HCT116 (cell line): ENCODE data around the gene GABRR2. TPM values are rescaled to one million over a fixed set of nuclear protein-coding genes. Genes with fewer than 3 reads are reported as not detected.

Experiments used
- ATAC-seq: fragments of 200-7000 bp; cut with Tn5 transposase; 2 replicates; pipeline ENCODE4 v1.9.1; 2020; ENCODE audit warnings: mild to moderate bottlenecking, moderate library complexity
- BruUV-seq: library from RNA; stranded (reverse); fragments of 400-500 nt; replicated peaks from 2 replicates; lab custom pipeline; 2021; lab: Mats Ljungman, UMichigan
- CTCF ChIA-PET: fragments of 300-600 bp; sonication (Branson Sonifier 250); formaldehyde crosslinking; loops from one replicate; lab custom pipeline; 2021; ENCODE audit warnings: antibody characterized with exemption; lab: Charles Lee
- POLR2A ChIA-PET: fragments of 300-600, 350-600 bp; sonication (Branson Sonifier 250); formaldehyde crosslinking; loops from one replicate; lab custom pipeline; 2021; ENCODE audit warnings: antibody characterized with exemption; lab: Charles Lee
- RAD21 ChIA-PET, 2 experiments: fragments of 300-600 bp; sonication (Branson Sonifier 250); formaldehyde crosslinking; loops; one replicate each; lab custom pipeline; 2023; ENCODE audit warnings: low total read pairs in 2 of 2; ENCODE audit not compliant: uncharacterized antibody in 2 of 2, unreplicated experiment in 2 of 2, low non-redundant PET in 1 of 2; lab: Charles Lee
- DNase-seq: peaks from one replicate; pipeline ENCODE4 v3.0.0-alpha.2; 2010; ENCODE audit warnings: low read depth, low spot score
- H2AFZ ChIP-seq: fragments of 200-600 bp; shearing (Covaris generic), sonication (generic); 2 replicates; pipeline ENCODE4 v1.6.1; 2017; ENCODE audit warnings: low read depth, mixed run types, mixed read lengths, antibody characterized with exemption, low read length; ENCODE audit not compliant: poor library complexity, severe bottlenecking
- H3K27ac ChIP-seq: 2 replicates; pipeline ENCODE4 v1.5.1; 2012; ENCODE audit warnings: low read depth, low read length
- H3K27me3 ChIP-seq: fragments of 200-600 bp; sonication (generic); 2 replicates; pipeline ENCODE4 v1.6.1; 2016; ENCODE audit warnings: mixed run types, low read length, mixed read lengths; ENCODE audit not compliant: insufficient read depth
- H3K36me3 ChIP-seq, 2 experiments: fragments of 200-500 bp in 1 of 2; fragments of 200-600 bp in 1 of 2; sonication (Bioruptor generic) in 1 of 2; sonication (generic) in 1 of 2; 2 replicates each; pipeline versions ENCODE4 v1.5.1 to v1.6.1; 2014 to 2016; ENCODE audit warnings: low read length in 2 of 2, inconsistent platforms in 1 of 2, mixed read lengths in 1 of 2, mixed run types in 1 of 2; ENCODE audit not compliant: insufficient read depth in 2 of 2, control insufficient read depth in 1 of 2
- H3K4me1 ChIP-seq, 2 experiments: fragments of 200-600 bp in 1 of 2; sonication (generic) in 1 of 2; 2 replicates each; pipeline versions ENCODE4 v1.5.1 to v1.6.1; 2012 to 2017; ENCODE audit warnings: low read length in 2 of 2, inconsistent platforms in 1 of 2, mild to moderate bottlenecking in 1 of 2, mixed read lengths in 1 of 2, mixed run types in 1 of 2, moderate library complexity in 1 of 2; ENCODE audit not compliant: insufficient read depth in 2 of 2, control insufficient read depth in 1 of 2
- H3K4me2 ChIP-seq: fragments of 200-600 bp; sonication (generic); 2 replicates; pipeline ENCODE4 v1.6.1; 2017; ENCODE audit warnings: mixed run types, low read length, mixed read lengths
- H3K4me3 ChIP-seq, 2 experiments: fragments of 200-600 bp in 1 of 2; sonication (generic) in 1 of 2; replicated peaks in 1 of 2; 2 replicates each; pipeline ENCODE4 v1.5.1; 2011 to 2016; ENCODE audit warnings: low read length in 2 of 2, control low read depth in 1 of 2, low read depth in 1 of 2, mild to moderate bottlenecking in 1 of 2, mixed read lengths in 1 of 2, mixed run types in 1 of 2
- H3K79me2 ChIP-seq: fragments of 200-600 bp; sonication (generic); 2 replicates; pipeline ENCODE4 v1.6.1; 2017; ENCODE audit warnings: mild to moderate bottlenecking, mixed run types, low read length, moderate library complexity, mixed read lengths; ENCODE audit not compliant: insufficient read depth
- H3K9ac ChIP-seq: fragments of 200-600 bp; sonication (generic); 2 replicates; pipeline ENCODE4 v1.6.1; 2016; ENCODE audit warnings: low read length, mixed read lengths
- H3K9me2 ChIP-seq: fragments of 200-600 bp; sonication (generic), shearing (Covaris generic); 2 replicates; pipeline ENCODE4 v1.6.1; 2017; ENCODE audit warnings: mixed run types, mild to moderate bottlenecking, moderate library complexity; ENCODE audit not compliant: insufficient read depth
- H3K9me3 ChIP-seq, 2 experiments: fragments of 200-500 bp in 1 of 2; fragments of 200-600 bp in 1 of 2; sonication (Bioruptor generic) in 1 of 2; sonication (generic) in 1 of 2; 2 replicates each; pipeline ENCODE4 v1.6.1; 2014 to 2017; ENCODE audit warnings: low read length in 2 of 2, mixed read lengths in 2 of 2, inconsistent platforms in 1 of 2, low read depth in 1 of 2, mild to moderate bottlenecking in 1 of 2, mixed run types in 1 of 2, moderate library complexity in 1 of 2; ENCODE audit not compliant: control insufficient read depth in 1 of 2, insufficient read depth in 1 of 2
- H4K20me1 ChIP-seq: fragments of 200-600 bp; sonication (generic), shearing (Covaris generic); 2 replicates; pipeline ENCODE4 v1.6.1; 2017; ENCODE audit warnings: mixed run types, mild to moderate bottlenecking, moderate library complexity; ENCODE audit not compliant: insufficient read depth
- CEBPB ChIP-seq: IDR thresholded peaks from 2 replicates; pipeline ENCODE4 v1.6.1; 2012; ENCODE audit warnings: low read depth
- EZH2phosphoT487 ChIP-seq: fragments of 200-600 bp; IDR thresholded peaks from 2 replicates; pipeline ENCODE4 v1.6.1; 2018; ENCODE audit warnings: antibody characterized with exemption, borderline replicate concordance
- FOSL1 ChIP-seq: IDR thresholded peaks from 2 replicates; pipeline ENCODE4 v1.6.1; 2012; ENCODE audit warnings: low read depth
- POLR2AphosphoS5 ChIP-seq: IDR thresholded peaks from 2 replicates; pipeline ENCODE4 v1.6.1; 2011; ENCODE audit warnings: mild to moderate bottlenecking, low read depth, low read length, moderate library complexity
- RAD21 ChIP-seq: IDR thresholded peaks from 2 replicates; pipeline ENCODE4 v1.6.1; 2012; ENCODE audit warnings: low read depth, mild to moderate bottlenecking
- REST ChIP-seq: IDR thresholded peaks from 2 replicates; pipeline ENCODE4 v1.6.1; 2012; ENCODE audit warnings: low read depth
- SIN3A ChIP-seq: IDR thresholded peaks from 2 replicates; pipeline ENCODE4 v1.6.1; 2012; ENCODE audit warnings: low read depth
- SP1 ChIP-seq: IDR thresholded peaks from 2 replicates; pipeline ENCODE4 v1.6.1; 2012; ENCODE audit warnings: low read depth
- SRF ChIP-seq: IDR thresholded peaks from 2 replicates; pipeline ENCODE4 v1.6.1; 2012; ENCODE audit warnings: low read depth
- YY1 ChIP-seq: IDR thresholded peaks from 2 replicates; pipeline ENCODE4 v1.6.1; 2011; ENCODE audit warnings: low read length, low read depth, moderate library complexity, mild to moderate bottlenecking; ENCODE audit not compliant: insufficient replicate concordance; ENCODE audit errors: extremely low read depth
- ZFX ChIP-seq: fragments of 450-650 bp; IDR thresholded peaks from 2 replicates; pipeline ENCODE4 v1.6.1; 2017
- intact Hi-C: fragments of 100-400 bp; cut with micrococcal nuclease; formaldehyde crosslinking; loops from 2 replicates; pipeline ENCODE4 v1.10.0; 2022
- total RNA-seq: library from RNA; stranded (reverse); gene quantifications from one replicate; pipeline ENCODE4 v1.2.1, GENCODE V29; 2021; ENCODE audit not compliant: unreplicated experiment
- TF ChIP-seq, protein P1 (sequence below): IDR thresholded peaks from 2 replicates; pipeline ENCODE4 v1.6.1; 2011; ENCODE audit warnings: mild to moderate bottlenecking, low read length, moderate library complexity; ENCODE audit not compliant: insufficient replicate concordance; ENCODE audit errors: extremely low read depth
- TF ChIP-seq, protein P2 (sequence below), 3 experiments: fragments of 200-600 bp in 1 of 3; sonication (generic) in 1 of 3; IDR thresholded peaks in 2 of 3; conservative IDR thresholded peaks in 1 of 3; 2 replicates each; pipeline ENCODE4 v1.5.1; 2012 to 2017; ENCODE audit warnings: low read depth in 2 of 3, low read length in 2 of 3, antibody characterized with exemption in 1 of 3, borderline replicate concordance in 1 of 3, control low read depth in 1 of 3, mild to moderate bottlenecking in 1 of 3, mixed read lengths in 1 of 3, mixed run types in 1 of 3, moderate library complexity in 1 of 3; ENCODE audit not compliant: insufficient read depth in 1 of 3

The GABRR2 gene
- total RNA-seq, 1 experiment from 2014 or later = 0.57 TPM

- no peaks in the 10 kb centered on the region for H3K79me2 ChIP-seq
- no peaks in the 10 kb centered on the region for H3K27me3 ChIP-seq
- no peak overlapping the region for H3K27ac ChIP-seq
- DNase-seq (no peak), ATAC-seq (no peak)
- no peaks in the 10 kb centered on the region for H3K4me1 ChIP-seq
- H2AFZ ChIP-seq = no peak overlapping the region
- no peaks in the 10 kb centered on the region for H3K9me2 ChIP-seq
- ChIA-PET POLR2A (no interaction called here), RAD21 (no interaction called here), CTCF (interaction anchor here (1.0 kb wide), 1 partner anchor 11 kb away, joined by 3 read pairs; no protein-coding TSS in a partner anchor)
- no peak overlapping the region for H3K4me2 ChIP-seq
- H3K4me3 ChIP-seq = no peak overlapping the region
- no peak for TF ChIP-seq REST
- no peak for TF ChIP-seq YY1
- intact Hi-C loops = no loop called here
- BruUV-seq = no TSS peak
- H3K9me3 ChIP-seq = no peaks in the 10 kb centered on the region
- no peaks in the 10 kb centered on the region for H4K20me1 ChIP-seq
- no peak overlapping the region for H3K9ac ChIP-seq
- H3K36me3 ChIP-seq = no peaks in the 10 kb centered on the region
These were observed 46.1 kb upstream of the GABRR2 start for GRCh38 chr6:89361171-89361570.

DNA sequence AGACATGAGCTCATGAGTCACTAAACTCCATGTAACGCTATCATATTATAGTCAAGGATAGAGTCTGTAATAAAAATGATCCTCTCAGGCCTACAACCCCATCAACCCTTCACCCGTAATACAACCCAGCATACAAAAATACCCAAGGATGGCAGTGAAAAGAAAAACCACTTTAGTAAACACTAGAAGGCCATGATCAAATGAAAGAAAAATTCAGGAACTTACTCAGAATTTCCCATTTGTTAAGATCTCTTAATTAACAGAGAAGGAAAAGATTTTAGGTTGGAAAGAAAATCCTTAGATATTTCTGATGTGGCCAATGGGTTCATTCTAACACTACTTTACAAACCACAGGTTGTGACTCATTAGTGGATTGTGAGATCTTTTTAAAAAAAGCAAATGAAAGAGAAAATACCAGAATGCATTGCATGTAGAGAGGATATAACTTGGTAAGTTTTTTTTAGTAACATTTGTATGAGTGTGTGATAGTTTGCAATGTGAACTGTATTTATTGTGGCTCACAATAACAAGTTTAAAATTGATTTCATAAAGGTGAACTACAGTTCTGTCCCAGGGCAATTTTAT lies 45.4 kb upstream of the GABRR2 start:
- H3K79me2 ChIP-seq = no peaks in the 10 kb centered on the region
- H2AFZ ChIP-seq = no peak overlapping the region
- no peak overlapping the region for H3K4me3 ChIP-seq
- CTCF ChIA-PET = no interaction called here
- H3K27ac ChIP-seq = no peak overlapping the region
- intact Hi-C loops = no loop called here
- POLR2A ChIA-PET = no interaction called here
- ATAC-seq (no peak), DNase-seq (no peak)
- no peaks in the 10 kb centered on the region for H3K9me3 ChIP-seq
- H3K4me1 ChIP-seq = no peaks in the 10 kb centered on the region
- H4K20me1 ChIP-seq = no peaks in the 10 kb centered on the region
- H3K27me3 ChIP-seq = no peaks in the 10 kb centered on the region
- no peak overlapping the region for H3K4me2 ChIP-seq
- RAD21 ChIA-PET = no interaction called here
- no peaks in the 10 kb centered on the region for H3K9me2 ChIP-seq
- H3K9ac ChIP-seq = no peak overlapping the region
- no TSS peak for BruUV-seq
- no peaks in the 10 kb centered on the region for H3K36me3 ChIP-seq
- TF ChIP-seq, protein P1, sequence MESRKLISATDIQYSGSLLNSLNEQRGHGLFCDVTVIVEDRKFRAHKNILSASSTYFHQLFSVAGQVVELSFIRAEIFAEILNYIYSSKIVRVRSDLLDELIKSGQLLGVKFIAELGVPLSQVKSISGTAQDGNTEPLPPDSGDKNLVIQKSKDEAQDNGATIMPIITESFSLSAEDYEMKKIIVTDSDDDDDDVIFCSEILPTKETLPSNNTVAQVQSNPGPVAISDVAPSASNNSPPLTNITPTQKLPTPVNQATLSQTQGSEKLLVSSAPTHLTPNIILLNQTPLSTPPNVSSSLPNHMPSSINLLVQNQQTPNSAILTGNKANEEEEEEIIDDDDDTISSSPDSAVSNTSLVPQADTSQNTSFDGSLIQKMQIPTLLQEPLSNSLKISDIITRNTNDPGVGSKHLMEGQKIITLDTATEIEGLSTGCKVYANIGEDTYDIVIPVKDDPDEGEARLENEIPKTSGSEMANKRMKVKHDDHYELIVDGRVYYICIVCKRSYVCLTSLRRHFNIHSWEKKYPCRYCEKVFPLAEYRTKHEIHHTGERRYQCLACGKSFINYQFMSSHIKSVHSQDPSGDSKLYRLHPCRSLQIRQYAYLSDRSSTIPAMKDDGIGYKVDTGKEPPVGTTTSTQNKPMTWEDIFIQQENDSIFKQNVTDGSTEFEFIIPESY = no peak
- TF ChIP-seq SP1 (no peak), ZFX (no peak), EZH2phosphoT487 (no peak), SRF (no peak), CEBPB (no peak), RAD21 (no peak), SIN3A (no peak), YY1 (no peak), POLR2AphosphoS5 (no peak), FOSL1 (no peak)
- TF ChIP-seq, protein P2, sequence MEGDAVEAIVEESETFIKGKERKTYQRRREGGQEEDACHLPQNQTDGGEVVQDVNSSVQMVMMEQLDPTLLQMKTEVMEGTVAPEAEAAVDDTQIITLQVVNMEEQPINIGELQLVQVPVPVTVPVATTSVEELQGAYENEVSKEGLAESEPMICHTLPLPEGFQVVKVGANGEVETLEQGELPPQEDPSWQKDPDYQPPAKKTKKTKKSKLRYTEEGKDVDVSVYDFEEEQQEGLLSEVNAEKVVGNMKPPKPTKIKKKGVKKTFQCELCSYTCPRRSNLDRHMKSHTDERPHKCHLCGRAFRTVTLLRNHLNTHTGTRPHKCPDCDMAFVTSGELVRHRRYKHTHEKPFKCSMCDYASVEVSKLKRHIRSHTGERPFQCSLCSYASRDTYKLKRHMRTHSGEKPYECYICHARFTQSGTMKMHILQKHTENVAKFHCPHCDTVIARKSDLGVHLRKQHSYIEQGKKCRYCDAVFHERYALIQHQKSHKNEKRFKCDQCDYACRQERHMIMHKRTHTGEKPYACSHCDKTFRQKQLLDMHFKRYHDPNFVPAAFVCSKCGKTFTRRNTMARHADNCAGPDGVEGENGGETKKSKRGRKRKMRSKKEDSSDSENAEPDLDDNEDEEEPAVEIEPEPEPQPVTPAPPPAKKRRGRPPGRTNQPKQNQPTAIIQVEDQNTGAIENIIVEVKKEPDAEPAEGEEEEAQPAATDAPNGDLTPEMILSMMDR (IDR thresholded peaks at IDR 0.05 in 2 of 3, conservative IDR thresholded peaks at IDR 0.05 in 1 of 3; ENCODE audit: borderline replicate concordance in 1 of 3, insufficient read depth in 1 of 3, low read depth in 2 of 3, low read length in 2 of 3) = no peak
